HG03175 (cell line): ENCODE measurements around the gene PDE10A.

Source experiments
- ATAC-seq: cut with Tn5 transposase; IDR thresholded peaks from one replicate; pipeline ENCODE4 v1.9.1; 2021; ENCODE audit warnings: mild to moderate bottlenecking, moderate library complexity; ENCODE audit not compliant: unreplicated experiment

The PDE10A gene

GRCh38 chr6:165656581-165657324 lies 6.3 kb downstream of the PDE10A start:
- no peak for ATAC-seq

- ATAC-seq = no peak
These were observed 7.8 kb downstream of the PDE10A start for GRCh38 chr6:165655191-165655590.

- no peak for ATAC-seq
These were observed 8.9 kb downstream of the PDE10A start for GRCh38 chr6:165654144-165654543.

GRCh38 chr6:165653607-165654006 lies 9.4 kb downstream of the PDE10A start:
- no peak for ATAC-seq

GRCh38 chr6:165653196-165653595 lies 9.8 kb downstream of the PDE10A start:
- ATAC-seq = no peak

GRCh38 chr6:165652766-165653165 lies 10.3 kb downstream of the PDE10A start:
- ATAC-seq = no peak

- no peak for ATAC-seq
These were observed 13.6 kb downstream of the PDE10A start for GRCh38 chr6:165649166-165650137.

GRCh38 chr6:165647041-165647440 lies 16.0 kb downstream of the PDE10A start:
- ATAC-seq = no peak

- no peak for ATAC-seq
These were observed 17.1 kb downstream of the PDE10A start for GRCh38 chr6:165645919-165646318.

- ATAC-seq = no peak
These were observed 18.3 kb downstream of the PDE10A start for GRCh38 chr6:165644586-165645266.

- no peak for ATAC-seq
These were observed 20.0 kb downstream of the PDE10A start for GRCh38 chr6:165643015-165643414.

- ATAC-seq = no peak
These were observed 21.3 kb downstream of the PDE10A start for GRCh38 chr6:165641672-165642156.

GRCh38 chr6:165640806-165641205 lies 22.2 kb downstream of the PDE10A start:
- ATAC-seq = no peak

- no peak for ATAC-seq
These were observed 24.5 kb downstream of the PDE10A start for GRCh38 chr6:165638530-165638929.

GRCh38 chr6:165637586-165637985 lies 25.5 kb downstream of the PDE10A start:
- no peak for ATAC-seq

GRCh38 chr6:165636402-165637048 lies 26.5 kb downstream of the PDE10A start:
- ATAC-seq = no peak

- ATAC-seq = no peak
These were observed 27.1 kb downstream of the PDE10A start for GRCh38 chr6:165635965-165636364.

- no peak for ATAC-seq
These were observed 28.8 kb downstream of the PDE10A start for GRCh38 chr6:165634101-165634880.

GRCh38 chr6:165632194-165632593 lies 30.8 kb downstream of the PDE10A start:
- ATAC-seq = no peak

GRCh38 chr6:165630544-165630953 lies 32.5 kb downstream of the PDE10A start:
- no peak for ATAC-seq
